Glutamatergic neuron (in vitro differentiated cells): ENCODE measurements around the gene DICER1. TPM values are rescaled to one million over a fixed set of nuclear protein-coding genes. Genes with fewer than 3 reads are reported as not detected.

Source experiments
- DNase-seq: peaks from one replicate; pipeline ENCODE4 v3.0.0; 2022
- H3K27ac Mint-ChIP-seq: one replicate; pipeline ENCODE4 v1.8.0; 2020; ENCODE audit warnings: mild to moderate bottlenecking, mixed read lengths, inconsistent platforms; ENCODE audit not compliant: unreplicated experiment
- H3K27me3 Mint-ChIP-seq: one replicate; pipeline ENCODE4 v1.8.0; 2020; ENCODE audit warnings: mild to moderate bottlenecking, moderate library complexity, mixed read lengths, inconsistent platforms; ENCODE audit not compliant: unreplicated experiment
- H3K36me3 Mint-ChIP-seq: one replicate; pipeline ENCODE4 v1.8.0; 2020; ENCODE audit warnings: mild to moderate bottlenecking, mixed read lengths, inconsistent platforms; ENCODE audit not compliant: unreplicated experiment
- H3K4me1 Mint-ChIP-seq: one replicate; pipeline ENCODE4 v1.8.0; 2020; ENCODE audit warnings: mild to moderate bottlenecking, low read depth, mixed read lengths, inconsistent platforms; ENCODE audit not compliant: unreplicated experiment
- H3K4me3 Mint-ChIP-seq: one replicate; pipeline ENCODE4 v1.8.0; 2020; ENCODE audit warnings: mild to moderate bottlenecking, mixed read lengths, inconsistent platforms; ENCODE audit not compliant: unreplicated experiment
- H3K9me3 Mint-ChIP-seq: one replicate; pipeline ENCODE4 v1.8.0; 2020; ENCODE audit warnings: mild to moderate bottlenecking, moderate library complexity, mixed read lengths, inconsistent platforms; ENCODE audit not compliant: unreplicated experiment
- CTCF ChIP-seq: fragments of 200-600 bp; sonication (generic); IDR thresholded peaks from one replicate; pipeline ENCODE4 v1.5.0; 2021; ENCODE audit not compliant: partially characterized antibody, unreplicated experiment
- total RNA-seq: library from RNA; stranded (reverse); fragmentation: NEBNext Ultra II Directional; extraction: Animal tissue kit (Norgen Biotek cat#: 25700); gene quantifications from one replicate; pipeline ENCODE4 v1.2.1, GENCODE V29; 2021; ENCODE audit not compliant: unreplicated experiment

Gene DICER1
- total RNA-seq, 1 donor from 2014 or later, result 113 TPM

- H3K4me1 Mint-ChIP-seq, result peaks cover 13% of the 10 kb centered on the region
- TF ChIP-seq CTCF, result no peak
- DNase-seq, result no peak
- no peak overlapping the region for H3K27ac Mint-ChIP-seq
- no peaks in the 10 kb centered on the region for H3K36me3 Mint-ChIP-seq
- peaks cover 4% of the 10 kb centered on the region for H3K27me3 Mint-ChIP-seq
- no peak overlapping the region for H3K4me3 Mint-ChIP-seq
- H3K9me3 Mint-ChIP-seq, result peaks cover 10% of the 10 kb centered on the region
These were observed 38.9 kb upstream of the DICER1 start for GRCh38 chr14:95196268-95196667.

GRCh38 chr14:95195031-95195430 lies 37.7 kb upstream of the DICER1 start:
- Mint-ChIP-seq H3K9me3 (peaks cover 10% of the 10 kb centered on the region), H3K4me1 (peaks cover 7% of the 10 kb centered on the region), H3K4me3 (no peak overlapping the region), H3K36me3 (no peaks in the 10 kb centered on the region), H3K27me3 (peaks cover 2% of the 10 kb centered on the region), H3K27ac (no peak overlapping the region)
- no peak for DNase-seq
- TF ChIP-seq CTCF, result no peak

- TF ChIP-seq CTCF, result no peak
- H3K4me1 Mint-ChIP-seq, result no peaks in the 10 kb centered on the region
- H3K27ac Mint-ChIP-seq, result no peak overlapping the region
- no peak for DNase-seq
- peaks cover 6% of the 10 kb centered on the region for H3K9me3 Mint-ChIP-seq
- H3K36me3 Mint-ChIP-seq, result peaks cover 4% of the 10 kb centered on the region
- H3K27me3 Mint-ChIP-seq, result peaks cover 2% of the 10 kb centered on the region
- H3K4me3 Mint-ChIP-seq, result no peak overlapping the region
These were observed 35.8 kb upstream of the DICER1 start for GRCh38 chr14:95193081-95193480.

GRCh38 chr14:95192311-95192710 lies 35.0 kb upstream of the DICER1 start:
- Mint-ChIP-seq H3K4me3 (no peak overlapping the region), H3K9me3 (peaks cover 4% of the 10 kb centered on the region), H3K27ac (no peak overlapping the region), H3K4me1 (no peaks in the 10 kb centered on the region), H3K36me3 (peaks cover 7% of the 10 kb centered on the region), H3K27me3 (peaks cover 2% of the 10 kb centered on the region)
- no peak for TF ChIP-seq CTCF
- no peak for DNase-seq

GRCh38 chr14:95191445-95192199 lies 34.3 kb upstream of the DICER1 start:
- Mint-ChIP-seq H3K27me3 (peaks cover 2% of the 10 kb centered on the region), H3K27ac (no peak overlapping the region), H3K4me3 (no peak overlapping the region), H3K9me3 (peaks cover 2% of the 10 kb centered on the region), H3K36me3 (peaks cover 7% of the 10 kb centered on the region), H3K4me1 (no peaks in the 10 kb centered on the region)
- no peak for DNase-seq
- TF ChIP-seq CTCF, result no peak
